AG04449 (cell line): ENCODE results near the gene TTLL5.
A peak's percentile ranks its signal among the peaks of the same experiment; 100 is the strongest.

ENCODE experiments used
- CTCF ChIA-PET: fragments of 350-600 bp; formaldehyde crosslinking; extraction: SDS; loops from one replicate; lab custom pipeline; 2021; ENCODE audit warnings: antibody characterized with exemption; lab: Yijun Ruan, JAX
- POLR2A ChIA-PET: fragments of 400-600, 350-600 bp; formaldehyde crosslinking; extraction: SDS; loops from one replicate; lab custom pipeline; 2020; ENCODE audit warnings: antibody characterized with exemption, inconsistent platforms; lab: Yijun Ruan, JAX
- DNase-seq: peaks from one replicate; pipeline ENCODE4 v3.0.0-alpha.2; 2010; ENCODE audit warnings: low read depth, low spot score
- H3K4me3 ChIP-seq: 2 replicates; pipeline ENCODE4 v1.5.1; 2011; ENCODE audit warnings: low read depth, mild to moderate bottlenecking, control low read depth, low read length
- TF ChIP-seq, protein P1 (sequence below): IDR thresholded peaks from one replicate; pipeline ENCODE4 v1.5.1; 2011; ENCODE audit warnings: mild to moderate bottlenecking, moderate library complexity, low read length, control low read depth, inconsistent platforms; ENCODE audit not compliant: insufficient read depth; ENCODE audit errors: missing control alignments

TTLL5 gene

DNA sequence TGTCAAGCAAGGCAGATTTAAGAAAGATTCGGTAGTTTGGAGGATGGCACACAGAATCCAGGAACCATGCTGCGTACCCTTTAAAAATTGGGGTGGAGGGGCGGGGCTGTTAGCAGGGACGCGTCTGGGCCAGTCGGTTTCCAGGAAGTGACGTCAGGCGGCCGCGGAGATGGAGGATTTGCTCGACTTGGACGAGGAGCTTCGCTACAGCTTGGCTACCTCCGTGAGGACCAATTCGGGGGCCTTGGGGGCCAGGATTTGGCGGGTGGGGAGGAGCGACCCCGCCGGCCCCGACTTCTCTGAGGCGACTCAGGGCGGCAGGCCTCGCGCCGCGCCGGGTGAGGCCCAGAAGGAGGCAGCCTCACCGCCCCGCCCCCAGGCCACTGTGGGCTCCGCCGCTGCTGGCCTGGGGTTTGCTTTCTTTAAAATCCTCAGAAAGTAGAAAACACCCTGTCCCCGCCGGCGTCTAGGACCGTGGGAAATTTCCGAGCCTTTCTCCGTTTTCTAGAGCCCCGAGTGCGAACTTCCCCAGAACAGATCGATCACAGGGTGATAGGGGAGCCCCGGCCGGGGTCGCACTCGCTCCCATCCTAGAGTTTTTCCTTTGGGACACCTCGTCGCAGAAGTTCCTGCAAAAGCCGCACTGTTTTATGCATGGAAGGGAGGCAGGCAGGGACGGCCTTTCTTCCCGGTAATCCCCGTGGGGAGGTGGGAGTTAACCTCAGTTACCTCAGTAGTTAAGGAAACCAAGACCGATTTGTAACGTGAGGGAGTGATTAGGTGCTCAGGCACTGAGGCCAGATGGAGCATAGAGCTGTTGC, 324.8 kb downstream of the TTLL5 start, which contains the start of gene IFT43:
IFT43 (plus strand) TSS at position 146 of the 821 bp plus-strand sequence; CDS start at position 170, 24 bp downstream.
- POLR2A ChIA-PET: interaction anchor here (0.7 kb wide), 1 partner anchor 275 kb away, joined by 3 read pairs; no protein-coding TSS in a partner anchor
- TF ChIP-seq, protein P1, sequence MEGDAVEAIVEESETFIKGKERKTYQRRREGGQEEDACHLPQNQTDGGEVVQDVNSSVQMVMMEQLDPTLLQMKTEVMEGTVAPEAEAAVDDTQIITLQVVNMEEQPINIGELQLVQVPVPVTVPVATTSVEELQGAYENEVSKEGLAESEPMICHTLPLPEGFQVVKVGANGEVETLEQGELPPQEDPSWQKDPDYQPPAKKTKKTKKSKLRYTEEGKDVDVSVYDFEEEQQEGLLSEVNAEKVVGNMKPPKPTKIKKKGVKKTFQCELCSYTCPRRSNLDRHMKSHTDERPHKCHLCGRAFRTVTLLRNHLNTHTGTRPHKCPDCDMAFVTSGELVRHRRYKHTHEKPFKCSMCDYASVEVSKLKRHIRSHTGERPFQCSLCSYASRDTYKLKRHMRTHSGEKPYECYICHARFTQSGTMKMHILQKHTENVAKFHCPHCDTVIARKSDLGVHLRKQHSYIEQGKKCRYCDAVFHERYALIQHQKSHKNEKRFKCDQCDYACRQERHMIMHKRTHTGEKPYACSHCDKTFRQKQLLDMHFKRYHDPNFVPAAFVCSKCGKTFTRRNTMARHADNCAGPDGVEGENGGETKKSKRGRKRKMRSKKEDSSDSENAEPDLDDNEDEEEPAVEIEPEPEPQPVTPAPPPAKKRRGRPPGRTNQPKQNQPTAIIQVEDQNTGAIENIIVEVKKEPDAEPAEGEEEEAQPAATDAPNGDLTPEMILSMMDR: no peak
- DNase-seq: no peak
- peak within 1 kb of the TSS; percentile 82 for H3K4me3 ChIP-seq
- CTCF ChIA-PET: interaction anchor here (0.7 to 20.2 kb wide), 7 partner anchors 10 to 402 kb away, joined by 3 to 715 read pairs (median 5); no protein-coding TSS in a partner anchor

DNA sequence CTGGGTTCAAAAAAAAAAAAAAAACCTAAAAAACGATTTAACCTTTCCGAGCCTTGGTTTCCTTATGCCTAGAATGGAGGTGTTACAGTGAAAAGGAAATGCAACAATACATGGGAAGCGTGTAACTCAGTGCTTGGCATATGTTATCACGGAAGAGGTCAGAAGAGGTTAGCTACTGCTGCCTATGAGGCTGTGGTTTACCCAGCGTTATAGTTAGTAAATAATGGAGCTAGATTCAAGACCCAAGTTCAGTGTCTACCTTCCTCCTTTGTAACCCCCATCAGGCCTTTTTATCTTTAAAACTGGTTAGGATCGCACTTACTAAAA, 325.4 kb downstream of the TTLL5 start:
- TF ChIP-seq, protein P1: no peak
- no peak for DNase-seq
- ChIA-PET POLR2A (no interaction called here), CTCF (interaction anchor here (1.5 to 20.2 kb wide), 4 partner anchors 77 to 275 kb away, joined by 3 to 715 read pairs (median 282); no protein-coding TSS in a partner anchor)
- H3K4me3 ChIP-seq: peak overlapping the region; percentile 82

DNA sequence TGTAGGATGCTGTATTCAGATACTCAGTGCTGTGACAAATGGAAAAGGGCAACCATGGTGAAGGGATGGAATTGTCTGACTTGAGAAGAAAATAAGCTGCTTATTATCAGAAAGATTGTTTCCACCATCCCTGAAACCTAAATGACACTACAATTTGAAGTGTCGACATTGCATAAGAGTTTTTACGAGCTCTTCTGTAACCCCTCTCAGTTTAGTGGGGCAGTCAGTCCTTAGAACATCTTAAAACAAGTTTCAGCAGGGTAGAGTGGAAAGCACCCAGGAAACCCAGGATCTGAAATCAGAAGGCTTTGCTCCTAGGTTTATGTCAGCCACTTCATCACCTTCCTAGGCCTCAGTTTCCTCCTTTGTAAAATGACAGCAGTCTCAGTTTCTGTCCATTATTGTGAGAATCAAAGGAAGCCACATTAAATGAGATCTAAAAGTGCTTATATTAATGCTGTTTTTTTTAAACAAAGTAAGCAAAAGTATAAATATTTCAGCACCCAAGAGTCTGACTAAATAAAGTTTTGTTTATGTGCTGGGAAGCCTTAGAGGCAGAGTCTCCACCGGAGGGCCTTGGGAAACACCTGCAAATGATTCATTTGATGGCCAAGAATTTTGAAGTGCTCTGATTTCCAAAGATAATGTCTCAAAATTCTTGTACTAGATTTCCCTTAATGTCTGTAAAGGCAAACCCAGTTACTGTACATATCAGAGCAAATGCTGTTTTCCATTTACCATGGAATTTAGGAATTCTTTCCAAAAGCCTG, 326.3 kb downstream of the TTLL5 start:
- DNase-seq: no peak
- TF ChIP-seq, protein P1: no peak
- no peak overlapping the region for H3K4me3 ChIP-seq
- ChIA-PET POLR2A (no interaction called here), CTCF (interaction anchor here (1.0 to 20.2 kb wide), 3 partner anchors 78 to 366 kb away, joined by 3 to 715 read pairs (median 230); no protein-coding TSS in a partner anchor)

DNA sequence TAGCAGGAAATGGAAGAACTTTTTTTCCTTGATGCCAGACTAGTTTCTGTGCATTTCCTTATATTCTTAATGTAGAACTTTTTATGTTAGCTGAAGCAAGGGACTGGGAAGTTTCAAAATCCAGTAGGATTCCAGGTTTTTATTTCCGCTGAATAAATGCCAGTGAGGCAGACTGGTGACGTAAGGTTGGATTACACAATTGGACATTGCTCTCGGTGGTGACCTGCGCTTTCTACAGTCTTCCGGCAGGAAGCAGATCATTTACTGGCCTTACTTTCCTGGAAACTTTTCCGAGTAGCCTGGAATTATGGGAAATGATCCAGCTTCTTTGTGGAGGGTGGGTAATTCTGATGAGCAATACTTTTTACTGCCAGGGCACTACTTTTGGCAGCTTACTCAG, 328.1 kb downstream of the TTLL5 start:
- no peak overlapping the region for H3K4me3 ChIP-seq
- TF ChIP-seq, protein P1: no peak
- no peak for DNase-seq
- ChIA-PET CTCF (interaction anchor here (0.8 to 20.2 kb wide), 4 partner anchors 10 to 278 kb away, joined by 3 to 715 read pairs (median 6); no protein-coding TSS in a partner anchor), POLR2A (no interaction called here)

DNA sequence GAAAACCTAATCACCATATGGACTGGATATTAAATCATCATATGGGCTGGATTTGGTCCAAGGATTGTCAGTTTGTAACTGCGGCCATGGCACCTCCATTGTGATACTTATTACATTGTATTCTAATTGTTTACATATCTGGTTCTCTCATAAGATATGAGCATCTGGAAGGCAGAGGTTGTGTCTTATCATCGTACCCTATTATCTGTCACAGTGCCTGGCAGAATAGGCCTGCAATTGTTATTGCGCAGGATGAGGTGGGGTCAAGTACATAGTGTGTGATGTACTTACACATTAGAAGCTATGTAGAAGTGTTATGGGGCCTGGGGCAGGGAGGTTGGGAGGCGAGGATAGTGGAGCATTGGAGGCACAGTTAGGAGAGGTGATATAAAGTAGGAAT, 329.3 kb downstream of the TTLL5 start:
- no peak for DNase-seq
- H3K4me3 ChIP-seq: no peak overlapping the region
- POLR2A ChIA-PET: no interaction called here
- CTCF ChIA-PET: interaction anchor here (2.1 to 20.2 kb wide), 3 partner anchors 84 to 279 kb away, joined by 8 to 715 read pairs (median 9); no protein-coding TSS in a partner anchor
- TF ChIP-seq, protein P1: no peak

DNA sequence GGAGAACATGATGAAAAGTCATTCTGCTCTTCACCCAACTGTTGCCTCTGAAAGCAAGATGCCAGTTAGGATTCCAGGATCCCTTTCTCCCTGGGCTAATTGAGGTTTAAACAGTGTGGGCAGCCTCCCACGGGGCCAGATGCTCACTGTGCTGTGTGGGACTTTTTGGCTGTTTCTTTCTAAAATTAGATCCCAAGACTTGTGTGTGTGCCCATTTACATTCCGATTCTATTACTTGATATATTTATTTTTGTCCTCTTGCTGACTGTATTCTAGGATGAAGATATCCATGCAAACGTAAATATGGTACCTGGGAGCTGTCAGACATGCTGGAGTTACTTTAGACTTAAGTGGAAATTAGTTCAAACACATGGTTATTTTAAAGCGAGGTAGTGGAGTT, 330.7 kb downstream of the TTLL5 start:
- TF ChIP-seq, protein P1: no peak
- no peak for DNase-seq
- POLR2A ChIA-PET: no interaction called here
- CTCF ChIA-PET: interaction anchor here (1.3 to 20.2 kb wide), 3 partner anchors 9 to 280 kb away, joined by 6 to 715 read pairs (median 9); no protein-coding TSS in a partner anchor
- H3K4me3 ChIP-seq: no peak overlapping the region
